ENCODE measurements around the gene TMEM140. TPM values are rescaled to one million over a fixed set of nuclear protein-coding genes. Genes with fewer than 3 reads are reported as not detected.

Gene TMEM140
- polyA plus RNA-seq, 2 donors = 1.3 to 1.9 TPM

DNA sequence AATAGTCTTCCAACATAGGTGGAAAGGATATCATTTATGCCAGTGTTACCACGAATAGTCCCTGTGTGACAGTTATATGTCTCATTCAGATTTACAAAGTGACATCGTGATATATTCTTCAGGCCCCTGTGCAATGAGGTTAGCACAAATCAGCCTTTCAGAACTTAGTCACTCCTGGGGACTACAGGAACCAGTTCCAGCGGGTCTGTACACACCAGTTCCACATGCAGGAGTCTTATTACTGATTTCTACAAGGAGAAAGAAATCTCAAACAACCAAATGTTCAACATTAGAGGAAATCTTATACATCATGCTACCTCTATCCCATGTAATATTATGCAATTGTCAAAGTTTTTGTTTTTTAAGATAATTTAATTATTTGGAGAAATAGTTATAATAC, 67.8 kb downstream of the TMEM140 start:
- no peak overlapping the region for H3K27ac ChIP-seq (ENCODE audit: low read depth in 2 of 2, low read length in 1 of 2)
- H3K4me1 ChIP-seq (ENCODE audit: control insufficient read depth in 2 of 2, insufficient read depth in 2 of 2, low read length in 1 of 2) = peaks cover 0 to 2% of the 10 kb centered on the region in 2 donors
- H3K9me3 ChIP-seq (ENCODE audit: control insufficient read depth in 2 of 2, insufficient read depth in 1 of 2, low read depth in 1 of 2, low read length in 1 of 2) = no peaks in the 10 kb centered on the region
- H3K36me3 ChIP-seq (ENCODE audit: control insufficient read depth in 2 of 2, insufficient read depth in 2 of 2, low read length in 1 of 2) = no peaks in the 10 kb centered on the region
- 77 to 83% methylated on average over 3 of the region's 3 CpGs for WGBS, 2 donors
- H3K4me3 ChIP-seq (ENCODE audit: low read depth in 1 of 2, low read length in 2 of 2) = no peak overlapping the region
- no peaks in the 10 kb centered on the region for H3K27me3 ChIP-seq (ENCODE audit: control insufficient read depth in 1 of 2, insufficient read depth in 2 of 2, low read length in 2 of 2)

Other genes with a start within 250 kb of the TMEM140 start
- gene AGBL3, start 161.6 kb upstream of the TMEM140 start, polyA plus RNA-seq = under 1 TPM; 0.55 to 0.62 TPM
- 10 to 100 TPM; 26.0 to 27.2 TPM for gene CYREN, start 22.6 kb downstream of the TMEM140 start, polyA plus RNA-seq
- gene WDR91, start 63.5 kb downstream of the TMEM140 start, polyA plus RNA-seq = 10 to 100 TPM; 19.9 to 21.9 TPM
- gene STRA8, start 85.8 kb downstream of the TMEM140 start, polyA plus RNA-seq = not detected

Measured in esophagus (tissue), 2 donors.